GM19452 (cell line): Measurements from ENCODE around the gene EXOSC9.

Experiments
- ATAC-seq: cut with Tn5 transposase; IDR thresholded peaks from one replicate; pipeline ENCODE4 v1.9.1; 2021; ENCODE audit not compliant: unreplicated experiment

The EXOSC9 gene

DNA sequence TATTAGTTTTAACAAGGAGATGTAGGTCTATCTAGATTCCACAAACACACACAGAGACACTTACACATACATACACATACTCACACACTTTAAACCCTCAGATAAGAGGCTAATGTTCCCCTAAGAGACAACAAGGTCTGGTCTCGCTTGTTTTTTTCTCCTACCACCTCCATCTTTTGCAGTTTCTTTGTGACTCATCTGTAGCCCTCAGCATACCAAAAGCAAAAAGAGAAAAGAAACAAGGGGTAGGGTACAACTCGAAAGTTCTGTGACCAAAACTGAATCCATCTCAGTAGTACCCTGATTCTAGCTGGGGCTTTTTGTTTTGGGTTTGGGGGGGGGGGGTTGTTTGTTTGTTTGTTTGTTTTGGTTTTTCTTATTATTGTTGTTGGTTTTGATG is 12.2 kb upstream of the EXOSC9 start:
- ATAC-seq: peak; percentile 83

DNA sequence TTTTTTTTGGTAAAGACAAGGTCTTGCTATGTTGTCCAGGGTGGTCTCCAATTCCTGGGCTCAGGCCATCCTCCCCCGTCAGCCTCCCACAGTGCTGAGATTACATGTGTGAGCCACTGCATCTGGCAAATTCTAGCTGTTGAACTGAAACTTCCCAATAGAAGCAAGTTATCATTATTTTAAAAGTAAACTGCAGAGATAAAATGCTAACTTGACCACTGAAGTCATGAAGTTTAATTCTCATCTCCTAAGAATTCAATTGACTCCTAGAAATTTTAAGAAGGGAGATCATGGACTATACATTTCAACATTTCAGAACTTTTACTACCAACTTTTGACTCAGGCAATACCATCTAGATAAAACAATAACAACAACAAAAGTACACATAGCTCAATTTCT is 11.7 kb upstream of the EXOSC9 start:
- no peak for ATAC-seq

DNA sequence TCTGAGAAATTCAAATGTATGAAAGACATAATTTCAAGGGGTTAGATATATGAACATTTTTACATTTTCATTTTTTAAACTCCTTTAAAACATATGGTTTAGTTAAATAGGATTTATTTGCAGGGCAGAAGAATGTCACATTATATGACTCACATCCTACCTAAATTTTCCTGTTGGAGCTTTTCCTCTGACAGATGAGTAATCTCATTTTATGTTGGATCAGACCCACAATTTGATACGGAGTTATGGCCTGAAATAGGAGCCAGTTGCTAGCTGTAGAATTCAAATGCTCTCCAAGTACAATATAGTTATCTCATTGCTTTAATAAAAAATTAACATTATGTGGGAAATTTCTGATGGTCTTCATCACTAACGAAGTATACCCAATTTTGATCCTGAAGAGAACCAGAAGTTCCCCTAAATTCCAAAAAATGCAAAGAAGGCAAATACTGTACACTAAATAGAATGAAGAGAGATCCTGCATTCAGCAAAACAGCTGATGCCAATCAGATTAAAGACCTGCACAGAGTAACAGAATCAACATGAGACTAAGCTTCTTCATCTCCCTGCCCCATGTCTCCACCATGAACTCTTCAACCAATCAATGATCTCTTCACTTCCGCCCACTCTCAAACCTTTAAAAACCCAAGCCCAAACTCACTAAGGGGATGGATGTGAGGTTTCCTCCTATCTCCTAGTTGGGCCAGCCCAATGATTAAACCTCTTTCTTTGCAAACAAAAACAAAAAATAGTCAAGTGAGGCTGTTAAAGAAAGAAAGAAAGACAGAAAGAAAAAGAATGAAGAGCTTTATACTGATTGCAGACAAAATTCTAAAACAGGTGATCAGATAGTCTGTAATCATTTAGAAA is 10.9 kb upstream of the EXOSC9 start:
- no peak for ATAC-seq

DNA sequence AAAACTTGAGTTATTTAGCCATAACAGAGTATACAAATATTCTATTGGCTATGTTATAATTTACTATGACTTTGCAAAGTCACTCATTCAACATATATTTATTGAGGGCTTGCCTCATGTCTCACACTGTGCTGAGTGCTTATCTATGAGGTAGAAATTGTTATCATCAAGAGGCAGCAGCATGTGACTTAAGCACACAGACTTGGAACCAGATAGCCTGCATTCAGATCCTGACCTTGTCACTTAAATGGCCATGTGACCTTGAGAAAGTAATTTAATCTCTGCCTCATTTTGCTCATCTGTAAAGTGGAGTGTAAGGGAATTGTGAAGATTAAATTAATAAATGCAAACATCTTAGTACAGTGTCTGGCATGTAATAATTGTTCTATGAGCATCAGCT is 10.1 kb upstream of the EXOSC9 start:
- no peak for ATAC-seq

DNA sequence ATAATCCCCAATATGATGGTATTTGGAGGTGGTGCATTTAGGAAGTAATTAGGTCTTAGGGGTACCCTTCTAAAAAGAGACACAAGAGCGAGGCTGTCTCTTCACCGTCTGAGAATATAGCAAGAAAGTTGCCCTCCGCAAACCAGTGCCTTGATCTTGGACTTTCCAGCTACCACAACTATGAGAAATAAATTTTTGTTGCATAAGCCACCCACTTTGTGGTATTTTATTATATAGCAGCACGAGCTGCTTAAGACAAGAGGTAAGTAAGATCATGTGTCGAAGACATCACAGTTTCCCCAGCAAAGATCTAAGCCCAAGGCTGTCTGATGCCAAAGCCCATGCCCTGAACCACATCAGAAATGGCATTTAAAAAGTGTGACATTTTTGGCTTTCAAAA is 9.6 kb upstream of the EXOSC9 start:
- no peak for ATAC-seq

DNA sequence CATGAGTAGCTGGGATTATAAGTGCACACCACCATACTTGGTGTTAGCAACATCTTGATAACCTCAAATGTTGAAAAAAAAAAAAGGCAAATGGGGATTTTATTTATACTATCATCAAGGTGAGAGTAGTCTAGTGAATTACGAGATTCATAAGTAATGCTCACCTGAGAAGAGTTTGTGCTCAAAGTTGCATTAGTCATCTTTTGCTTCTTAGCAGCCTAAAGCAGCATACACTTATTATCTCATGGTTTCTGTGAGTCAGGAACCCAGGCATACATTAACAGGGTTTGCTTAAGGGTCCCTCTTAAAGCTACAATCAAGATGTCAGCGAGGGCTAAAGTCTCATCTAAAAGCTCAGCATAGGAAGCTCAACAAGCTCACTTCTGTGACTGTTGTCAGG is 8.2 kb upstream of the EXOSC9 start:
- ATAC-seq: no peak

DNA sequence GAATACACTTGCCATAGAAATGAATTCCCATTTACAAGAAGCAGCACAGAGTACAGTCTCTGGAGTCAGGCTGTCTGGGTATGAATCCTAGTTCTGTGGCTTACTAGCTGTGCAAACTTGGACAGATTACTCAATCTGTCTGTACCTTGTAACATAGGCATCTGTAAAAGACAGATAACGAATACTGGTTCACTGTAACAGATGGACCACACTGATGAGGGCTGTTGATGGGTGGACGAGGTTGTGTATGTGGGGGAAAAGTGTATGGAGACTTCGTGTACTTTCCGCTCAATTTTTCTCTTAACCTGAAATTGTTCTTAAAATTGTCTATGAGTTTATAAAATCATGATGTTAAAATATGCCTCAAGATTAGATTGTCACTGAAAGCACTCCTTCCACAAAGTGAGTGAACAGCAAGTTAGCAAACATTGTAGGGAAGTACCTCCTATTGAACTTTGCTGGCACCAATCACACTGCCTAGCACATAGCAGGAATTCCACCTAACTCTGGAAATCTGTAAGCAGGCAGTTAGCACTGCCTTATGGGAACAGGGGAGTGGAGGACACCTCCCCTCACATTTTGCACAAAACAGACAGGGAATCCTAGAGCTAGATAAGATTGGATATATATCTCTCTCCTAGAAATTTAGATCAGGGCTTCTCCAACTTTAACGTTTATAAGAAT is 6.5 kb upstream of the EXOSC9 start:
- no peak for ATAC-seq

DNA sequence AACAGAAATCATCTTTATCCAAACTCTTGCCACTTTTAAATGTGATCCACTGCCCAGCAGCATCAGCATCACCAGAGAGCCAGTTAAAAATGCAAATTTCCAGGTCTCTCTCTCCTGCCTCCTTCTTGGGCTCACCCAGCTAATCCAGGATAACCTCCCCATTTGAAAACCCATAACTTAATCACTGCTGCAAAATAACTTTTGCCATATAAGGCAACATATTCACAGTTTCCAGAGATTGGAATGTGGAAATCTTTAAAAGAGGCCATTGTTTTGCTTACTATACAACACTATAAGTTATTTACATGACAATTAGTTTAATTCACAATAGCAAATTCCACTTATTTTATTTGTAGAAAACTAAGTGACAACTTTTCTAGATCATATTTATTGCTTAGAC is 4.8 kb upstream of the EXOSC9 start:
- no peak for ATAC-seq

DNA sequence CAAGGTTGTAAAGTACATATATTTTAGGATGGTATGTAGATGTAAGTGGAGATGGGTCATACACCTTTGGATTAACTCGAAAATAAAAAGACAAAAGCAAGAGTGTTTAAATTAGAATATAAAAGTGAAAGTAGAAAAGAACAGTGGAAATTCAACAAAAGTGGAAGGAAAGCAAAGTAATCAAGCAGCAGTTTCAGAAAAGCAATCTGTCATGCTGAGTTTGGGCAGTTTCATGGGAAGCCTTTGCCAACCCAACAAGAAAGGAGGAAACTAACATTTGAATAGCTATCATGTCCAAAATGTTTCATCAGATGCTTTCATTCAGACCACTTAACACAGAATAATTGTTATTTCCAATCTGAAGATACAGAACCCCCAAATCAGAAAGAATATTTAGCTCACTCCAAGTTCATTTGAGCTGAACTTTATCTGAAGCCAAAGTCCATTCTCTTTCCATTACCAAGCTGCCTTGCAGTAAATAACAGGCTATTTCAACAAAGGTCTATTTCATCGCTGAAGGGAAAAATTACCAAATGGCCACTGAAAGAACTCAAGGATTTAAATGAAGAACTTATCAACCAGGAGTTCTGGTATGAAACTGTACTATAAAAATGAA is 1.8 kb upstream of the EXOSC9 start:
- no peak for ATAC-seq

DNA sequence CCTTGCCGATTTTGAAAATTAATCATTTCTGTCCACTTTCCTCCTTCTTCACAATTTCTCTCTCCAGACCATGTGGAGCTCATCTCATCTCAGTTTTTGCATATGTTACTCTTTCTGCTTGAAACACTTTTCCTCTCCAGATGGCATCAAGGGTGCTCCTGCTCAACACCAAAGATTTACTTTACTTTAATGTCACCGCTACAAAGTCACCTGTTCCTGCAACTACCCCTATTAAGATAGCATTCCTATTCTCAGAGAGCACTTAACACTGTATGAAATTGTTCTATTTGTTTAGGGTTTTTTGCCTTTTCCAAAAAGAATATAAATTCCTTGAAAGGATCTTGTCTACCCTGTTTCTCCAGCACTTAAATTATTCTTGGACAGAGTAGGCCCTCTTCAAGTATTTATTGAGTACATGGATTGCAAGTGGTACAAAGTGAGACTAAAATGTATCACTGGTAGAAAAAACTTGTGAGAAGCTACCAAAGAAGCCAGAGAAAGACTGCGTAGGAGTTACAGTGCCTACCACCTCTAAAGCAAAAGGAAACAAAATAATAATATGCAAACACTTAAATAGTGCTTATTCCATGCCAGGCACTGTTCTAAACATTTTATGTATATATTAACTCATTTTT is 1.1 kb upstream of the EXOSC9 start:
- ATAC-seq: no peak

DNA sequence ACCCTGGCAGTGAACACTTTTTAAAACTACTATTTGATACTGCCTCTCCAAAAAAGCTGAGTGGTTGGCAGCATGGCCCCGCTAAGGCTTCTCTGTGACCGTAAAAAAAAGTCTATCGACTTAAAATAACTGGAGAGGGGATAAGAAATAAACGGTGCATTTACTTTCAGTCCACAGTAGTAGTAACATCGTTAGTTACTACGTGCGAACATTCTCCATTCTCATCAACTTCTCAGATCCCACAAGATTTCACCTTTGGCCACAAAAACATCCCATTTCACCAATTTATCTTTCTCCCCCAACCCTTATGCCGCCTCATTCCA is 524 bp upstream of the EXOSC9 start:
- peak; percentile 33 for ATAC-seq

DNA sequence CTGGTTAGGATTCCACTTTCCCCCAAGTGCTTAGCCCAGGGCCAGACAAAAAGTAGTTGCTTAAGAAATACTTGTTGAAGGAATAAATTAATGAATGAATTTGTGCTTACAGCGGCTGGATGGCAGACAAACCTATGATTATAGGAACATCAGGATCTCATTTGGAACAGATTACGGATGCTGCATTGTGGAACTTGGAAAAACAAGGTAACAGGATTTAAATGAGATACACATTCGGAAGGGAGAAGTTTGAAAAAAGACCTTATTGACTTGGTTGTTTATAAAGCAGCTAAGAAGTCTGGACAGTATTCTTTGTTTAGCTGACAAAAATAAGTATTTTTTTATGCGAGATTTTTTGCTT is 572 bp downstream of the EXOSC9 start:
- ATAC-seq: no peak

DNA sequence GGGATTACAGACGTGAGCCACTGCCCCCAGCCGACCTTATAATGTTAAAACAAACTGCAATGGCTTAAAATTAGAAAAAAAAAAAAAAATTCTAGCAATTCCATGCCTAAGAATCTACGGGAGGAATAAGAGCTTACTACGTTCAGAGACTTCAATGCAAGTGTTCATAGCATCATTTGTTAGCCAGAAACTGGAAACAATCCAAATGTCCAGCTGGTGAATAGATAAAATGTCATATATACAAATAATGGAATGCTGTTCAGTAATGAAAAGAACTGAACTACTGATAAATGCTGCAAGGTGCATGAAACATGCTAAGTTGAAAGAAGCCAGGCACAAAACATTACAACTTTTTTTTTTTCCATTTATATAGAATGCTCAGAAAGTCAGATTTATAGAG is 5.3 kb downstream of the EXOSC9 start:
- no peak for ATAC-seq

DNA sequence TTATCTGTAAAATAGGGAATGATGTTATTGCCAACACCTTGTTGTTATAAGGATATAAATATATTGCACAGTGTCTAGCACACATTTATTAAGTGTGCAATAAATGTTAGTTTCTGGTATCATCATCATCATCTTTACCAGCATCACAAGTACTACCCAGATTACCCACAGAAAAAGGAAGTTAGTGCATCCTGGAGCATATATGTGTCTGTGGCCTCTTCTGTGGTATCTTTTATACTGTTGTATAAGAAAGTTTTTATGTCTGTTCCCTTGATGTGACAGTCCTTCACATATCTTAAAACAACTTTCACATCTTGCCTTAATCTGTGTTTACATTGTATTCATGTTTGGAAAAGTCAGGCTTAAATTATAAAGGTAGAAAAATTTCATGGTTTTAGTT is 10.0 kb downstream of the EXOSC9 start:
- ATAC-seq: no peak

DNA sequence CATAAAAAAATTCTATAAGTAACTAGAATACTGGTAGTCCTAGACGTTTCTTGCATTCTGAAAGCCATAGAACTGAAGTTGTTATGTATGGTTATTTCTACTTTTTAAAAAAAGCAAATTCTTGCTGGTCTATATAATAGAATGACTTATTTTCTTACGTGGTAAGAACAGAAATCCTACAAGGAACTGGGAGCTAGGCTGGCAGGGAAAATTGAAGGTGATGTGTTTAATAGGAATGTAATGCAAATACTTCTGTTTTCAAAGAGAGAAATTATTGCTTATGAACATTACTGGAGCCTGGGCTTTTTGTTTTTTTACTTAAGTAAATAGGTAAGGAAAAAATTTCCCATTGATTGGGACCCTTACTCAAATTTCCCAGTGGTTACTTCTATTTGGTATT is 13.6 kb downstream of the EXOSC9 start:
- ATAC-seq: no peak

DNA sequence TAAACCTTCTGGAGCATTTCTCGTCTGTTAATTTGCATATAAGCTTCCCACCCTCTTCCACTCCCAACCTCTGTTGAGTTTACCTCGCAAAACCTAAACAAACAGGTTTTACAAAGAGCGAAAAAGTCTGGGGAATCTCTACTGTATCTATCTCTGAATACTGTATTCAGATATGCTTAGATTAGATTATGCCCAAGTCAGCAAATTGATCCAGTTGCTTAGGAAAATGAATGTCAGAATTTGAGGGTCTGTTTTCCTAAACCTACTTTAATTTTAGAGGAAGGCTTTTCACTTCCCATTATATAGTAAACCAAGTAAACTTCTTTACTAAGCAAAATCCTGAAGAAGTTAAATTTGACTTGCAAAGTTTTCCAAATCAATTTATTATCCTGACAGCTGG is 15.9 kb downstream of the EXOSC9 start:
- no peak for ATAC-seq

DNA sequence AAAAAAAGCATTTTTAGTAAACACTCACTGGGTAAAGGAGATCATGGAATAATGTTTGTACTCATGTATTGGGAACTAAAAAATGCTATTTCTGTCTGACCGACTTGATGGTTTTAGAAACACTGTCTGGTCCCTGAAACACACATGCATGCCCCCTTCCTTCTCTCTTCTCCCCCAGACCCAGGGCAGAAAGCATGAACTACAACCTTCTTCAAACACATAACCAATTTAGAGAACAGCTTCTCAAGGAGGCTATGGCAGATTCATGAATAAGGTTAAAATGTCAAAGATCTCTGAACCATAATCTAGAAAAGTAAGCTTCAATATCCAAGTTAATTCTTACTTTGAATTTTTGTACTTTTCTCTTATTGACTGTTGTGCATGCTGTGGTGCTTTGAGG is 16.6 kb downstream of the EXOSC9 start:
- no peak for ATAC-seq

DNA sequence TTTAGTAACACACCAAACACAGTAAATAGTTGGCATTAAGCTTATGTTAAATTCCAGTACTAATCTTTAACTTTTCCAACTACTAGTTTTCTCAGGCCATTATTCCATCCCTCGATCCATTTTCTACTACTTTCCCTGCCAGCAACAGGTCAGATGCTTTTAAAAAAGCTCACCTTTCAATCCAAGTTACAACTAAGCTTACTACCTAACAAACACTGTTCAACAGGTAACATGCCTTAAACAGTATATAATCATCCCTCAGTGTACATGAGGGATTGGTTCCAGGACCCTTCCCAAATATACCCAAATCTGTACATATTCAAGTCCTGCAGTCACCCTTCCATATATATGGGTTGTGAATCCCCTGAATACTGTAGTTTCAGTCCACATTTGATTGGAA is 17.1 kb downstream of the EXOSC9 start:
- ATAC-seq: no peak

DNA sequence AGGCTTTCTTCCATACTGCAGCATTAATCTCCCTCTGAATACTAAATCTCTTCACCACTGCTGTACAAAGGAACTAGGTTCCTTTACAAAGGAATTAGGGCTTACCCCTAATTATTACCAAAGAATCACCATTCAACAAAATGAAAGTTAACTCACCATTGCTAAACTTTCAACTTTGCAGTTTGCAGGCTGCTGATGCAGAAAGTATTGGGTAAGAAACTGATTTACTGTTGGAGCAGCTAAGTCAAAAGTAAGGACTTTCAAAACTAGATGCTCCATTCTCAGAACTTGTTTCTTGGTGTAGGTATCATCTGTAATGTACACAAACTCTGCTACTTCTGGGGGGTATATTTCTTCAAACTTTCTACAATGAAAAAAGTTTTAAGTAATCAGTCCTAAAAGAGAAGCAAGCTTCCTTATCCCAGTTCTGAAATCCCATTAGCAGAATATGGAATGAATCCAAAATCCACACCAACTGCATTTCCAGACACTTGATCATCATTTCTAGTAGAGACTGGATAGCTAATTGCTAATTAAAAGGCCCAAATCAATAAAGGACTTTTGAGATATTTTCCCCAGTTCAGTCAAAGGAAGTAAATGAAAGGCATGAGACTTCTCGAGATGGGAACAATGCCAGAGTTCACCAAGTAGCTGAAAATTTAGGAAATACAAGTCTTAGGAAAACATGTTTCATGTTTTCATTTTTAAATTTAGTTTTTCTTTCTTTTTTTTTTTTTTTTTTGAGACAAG is 18.3 kb downstream of the EXOSC9 start:
- ATAC-seq: no peak

DNA sequence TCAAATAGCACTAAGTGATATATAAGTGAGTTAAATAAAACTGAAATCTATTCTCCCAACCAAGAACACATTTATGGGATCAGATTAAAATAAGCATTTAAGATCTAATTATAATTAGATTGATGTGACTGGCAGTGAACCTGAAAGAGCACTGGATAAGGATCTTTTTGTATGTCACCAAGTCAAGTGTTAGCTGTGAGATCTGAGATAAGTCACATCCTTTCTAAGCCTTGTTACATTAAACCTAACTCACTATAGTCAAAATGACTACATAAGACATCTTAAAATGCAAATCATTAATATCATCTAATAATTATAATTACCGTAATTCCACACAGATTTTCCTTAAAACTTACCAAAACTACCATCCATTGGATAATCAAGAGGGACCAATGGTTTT is 20.9 kb downstream of the EXOSC9 start:
- no peak for ATAC-seq

DNA sequence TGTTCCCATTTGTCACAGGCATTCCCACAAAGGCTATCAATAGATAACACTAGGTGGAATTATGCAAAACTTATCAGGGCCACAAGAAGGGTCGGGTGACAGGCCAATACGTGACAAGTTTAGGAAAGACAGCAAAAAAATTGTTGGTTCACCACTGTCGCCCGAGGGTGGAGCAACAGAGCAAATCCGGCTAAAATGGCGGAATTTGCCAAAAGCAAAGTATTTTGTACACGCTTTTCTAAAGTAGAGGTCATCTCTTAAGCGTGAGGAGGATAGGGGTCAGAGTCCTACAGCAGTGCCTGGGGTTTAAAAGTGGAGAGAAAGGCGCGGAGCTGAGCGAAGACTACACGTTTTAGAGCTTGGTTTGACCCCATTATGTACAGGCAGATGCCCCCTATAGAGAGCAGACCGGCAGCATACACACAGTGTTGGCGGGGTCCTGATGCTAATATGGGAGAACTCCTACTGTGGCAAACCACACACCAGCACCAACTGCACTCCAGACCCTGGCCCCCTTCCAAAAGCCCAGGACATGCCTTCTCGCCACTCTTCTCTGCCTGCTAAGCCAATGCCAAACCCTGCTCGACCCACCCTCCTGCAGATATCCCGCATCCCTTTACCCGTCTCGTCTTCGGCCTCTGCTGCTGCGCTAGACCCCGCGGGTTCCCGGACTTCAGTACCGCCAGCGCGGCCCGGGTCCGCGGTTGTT is 21.8 kb downstream of the EXOSC9 start:
- ATAC-seq: peak; percentile 37
